ENCODE measurements around the gene DENND5A. TPM values are rescaled to one million over a fixed set of nuclear protein-coding genes. Genes with fewer than 3 reads are reported as not detected.

The DENND5A gene
- total and polyA plus RNA-seq, 9 of the 15 experiments (the other 6 are each of a cell fraction or from before 2014, with no cell fraction given), result 11.7 to 130 (median 46.3) TPM

DNA sequence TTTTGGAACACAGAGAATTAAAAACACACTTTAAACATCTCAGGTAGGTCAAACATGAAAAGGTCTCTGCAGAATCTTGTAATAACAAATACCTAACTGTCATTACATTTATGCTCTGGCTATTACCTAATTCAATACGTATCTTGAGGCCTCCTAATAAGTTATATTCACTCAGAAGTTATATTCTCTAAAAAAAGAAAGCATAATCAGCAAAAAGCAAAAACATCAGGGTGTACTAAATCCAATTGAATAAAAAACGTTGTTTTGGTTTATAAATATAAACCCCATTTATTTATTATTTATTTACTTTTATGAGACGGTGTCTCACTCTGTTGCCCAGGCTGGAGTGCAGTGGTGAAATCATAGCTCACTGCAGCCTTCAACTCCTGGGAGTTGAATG lies 39.0 kb upstream of the DENND5A start (continued):
- 0 out of 2 replicates have a peak, but pooled peaks have one; percentile 8 for TF ChIP-seq MAFF (IDR thresholded peaks at IDR 0.05; ENCODE audit: low read length)
- TF ChIP-seq CSDE1 (IDR thresholded peaks at IDR 0.05), result no peak

DNA sequence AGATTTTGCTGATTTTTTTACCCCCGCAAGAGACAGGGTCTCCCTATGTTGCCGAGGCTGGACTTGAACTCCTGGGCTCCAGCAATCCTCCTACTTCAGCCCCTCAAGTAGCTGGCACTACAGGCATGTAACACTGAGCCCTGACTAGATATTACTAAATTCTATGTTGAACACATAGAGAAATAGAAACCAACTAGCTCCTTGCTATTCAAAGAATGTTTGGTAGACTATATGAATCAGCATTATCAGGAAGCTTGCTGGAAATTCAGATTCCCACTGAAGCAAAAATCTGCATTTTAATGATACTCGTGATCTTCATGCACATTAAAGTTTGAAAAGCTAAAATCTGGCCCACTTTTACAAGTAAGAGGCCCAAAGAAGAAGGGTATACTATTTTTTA lies 37.3 kb upstream of the DENND5A start:
- Histone ChIP-seq H2AFZ (ENCODE audit: low read depth, low read length) (no peak overlapping the region), H3K9me3 (replicated peaks; ENCODE audit: control insufficient read depth, insufficient read depth, low read depth, low read length) (no peaks in the 10 kb centered on the region), H3K4me2 (ENCODE audit: insufficient read depth, low read length) (no peak overlapping the region), H3K4me3 (no peak overlapping the region), H3K36me3 (ENCODE audit: control insufficient read depth, insufficient read depth, low read length) (peaks cover 19% of the 10 kb centered on the region; the same call in 1 of the 3 replicates), H3K4me1 (replicated peaks in 1 of 2; ENCODE audit: control insufficient read depth in 2 of 2, insufficient read depth in 2 of 2, low read length in 2 of 2) (peaks cover 0 to 5% of the 10 kb centered on the region in 2 experiments; a peak in 1 of 5 replicates), H3K79me2 (ENCODE audit: control insufficient read depth, insufficient read depth, low read length) (peaks cover 76% of the 10 kb centered on the region), H4K20me1 (replicated peaks; ENCODE audit: control insufficient read depth, insufficient read depth, low read length) (0 out of 2 replicates have a peak, but pooled peaks cover 6% of the 10 kb centered on the region), H3K9ac (ENCODE audit: insufficient read depth in 1 of 2, low read depth in 2 of 2, low read length in 2 of 2) (no peak overlapping the region), H3K27me3 (ENCODE audit: control insufficient read depth in 2 of 2, insufficient read depth in 2 of 2, low read length in 2 of 2) (no peaks in the 10 kb centered on the region), H3K9me1 (ENCODE audit: control insufficient read depth, insufficient read depth, low read length) (no peaks in the 10 kb centered on the region), H3K27ac (ENCODE audit: extremely low read depth, low read depth, low read length) (no peak overlapping the region; the same call in 2 of the 3 replicates)
- in situ Hi-C loops (cut with MboI), result no loop called here
- ChIA-PET POLR2A (interaction anchor here (0.9 to 2.0 kb wide), 9 partner anchors 9 to 139 kb away, joined by 3 to 26 read pairs (median 4); partner anchors contain the start of gene DENND5A), CTCF (ENCODE audit: low intra/inter-chr PET ratio) (no interaction called here)
- WGBS (ENCODE audit: insufficient coverage, low coverage, missing lambda C conversion rate), result 76% methylated on average over 3 of the region's 3 CpGs
- ATAC-seq, result no peak
- FAIRE-seq, result no peak
- no TSS peak for BruUV-seq (replicated peaks)
- DNase-seq (ENCODE audit: extremely low read depth in 1 of 4, low spot score in 3 of 4), result no peak
- intact Hi-C loops (cut with micrococcal nuclease), result no loop called here
- TF ChIP-seq ZNF830 (CRISPR knock-in tag; IDR thresholded peaks at IDR 0.05) (no peak), ZNF780A (CRISPR knock-in tag; IDR thresholded peaks at IDR 0.05) (no peak), THRAP3 (IDR thresholded peaks at IDR 0.05; ENCODE audit: borderline replicate concordance) (no peak), MAFG (tag; conservative IDR thresholded peaks at IDR 0.05) (peak; percentile 35), C11orf30 (IDR thresholded peaks at IDR 0.05; ENCODE audit: low read depth) (peak; percentile 43), ZFX (CRISPR knock-in tag; IDR thresholded peaks at IDR 0.05) (no peak), CBFA2T3 (IDR thresholded peaks at IDR 0.05) (no peak), NFE2 (IDR thresholded peaks at IDR 0.05; ENCODE audit: low read depth) (peak; percentile 50)
- TF ChIP-seq, protein P1, sequence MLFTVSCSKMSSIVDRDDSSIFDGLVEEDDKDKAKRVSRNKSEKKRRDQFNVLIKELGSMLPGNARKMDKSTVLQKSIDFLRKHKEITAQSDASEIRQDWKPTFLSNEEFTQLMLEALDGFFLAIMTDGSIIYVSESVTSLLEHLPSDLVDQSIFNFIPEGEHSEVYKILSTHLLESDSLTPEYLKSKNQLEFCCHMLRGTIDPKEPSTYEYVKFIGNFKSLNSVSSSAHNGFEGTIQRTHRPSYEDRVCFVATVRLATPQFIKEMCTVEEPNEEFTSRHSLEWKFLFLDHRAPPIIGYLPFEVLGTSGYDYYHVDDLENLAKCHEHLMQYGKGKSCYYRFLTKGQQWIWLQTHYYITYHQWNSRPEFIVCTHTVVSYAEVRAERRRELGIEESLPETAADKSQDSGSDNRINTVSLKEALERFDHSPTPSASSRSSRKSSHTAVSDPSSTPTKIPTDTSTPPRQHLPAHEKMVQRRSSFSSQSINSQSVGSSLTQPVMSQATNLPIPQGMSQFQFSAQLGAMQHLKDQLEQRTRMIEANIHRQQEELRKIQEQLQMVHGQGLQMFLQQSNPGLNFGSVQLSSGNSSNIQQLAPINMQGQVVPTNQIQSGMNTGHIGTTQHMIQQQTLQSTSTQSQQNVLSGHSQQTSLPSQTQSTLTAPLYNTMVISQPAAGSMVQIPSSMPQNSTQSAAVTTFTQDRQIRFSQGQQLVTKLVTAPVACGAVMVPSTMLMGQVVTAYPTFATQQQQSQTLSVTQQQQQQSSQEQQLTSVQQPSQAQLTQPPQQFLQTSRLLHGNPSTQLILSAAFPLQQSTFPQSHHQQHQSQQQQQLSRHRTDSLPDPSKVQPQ (CRISPR knock-in tag; IDR thresholded peaks at IDR 0.05; ENCODE audit: borderline replicate concordance), result no peak
- TF ChIP-seq, protein P2, sequence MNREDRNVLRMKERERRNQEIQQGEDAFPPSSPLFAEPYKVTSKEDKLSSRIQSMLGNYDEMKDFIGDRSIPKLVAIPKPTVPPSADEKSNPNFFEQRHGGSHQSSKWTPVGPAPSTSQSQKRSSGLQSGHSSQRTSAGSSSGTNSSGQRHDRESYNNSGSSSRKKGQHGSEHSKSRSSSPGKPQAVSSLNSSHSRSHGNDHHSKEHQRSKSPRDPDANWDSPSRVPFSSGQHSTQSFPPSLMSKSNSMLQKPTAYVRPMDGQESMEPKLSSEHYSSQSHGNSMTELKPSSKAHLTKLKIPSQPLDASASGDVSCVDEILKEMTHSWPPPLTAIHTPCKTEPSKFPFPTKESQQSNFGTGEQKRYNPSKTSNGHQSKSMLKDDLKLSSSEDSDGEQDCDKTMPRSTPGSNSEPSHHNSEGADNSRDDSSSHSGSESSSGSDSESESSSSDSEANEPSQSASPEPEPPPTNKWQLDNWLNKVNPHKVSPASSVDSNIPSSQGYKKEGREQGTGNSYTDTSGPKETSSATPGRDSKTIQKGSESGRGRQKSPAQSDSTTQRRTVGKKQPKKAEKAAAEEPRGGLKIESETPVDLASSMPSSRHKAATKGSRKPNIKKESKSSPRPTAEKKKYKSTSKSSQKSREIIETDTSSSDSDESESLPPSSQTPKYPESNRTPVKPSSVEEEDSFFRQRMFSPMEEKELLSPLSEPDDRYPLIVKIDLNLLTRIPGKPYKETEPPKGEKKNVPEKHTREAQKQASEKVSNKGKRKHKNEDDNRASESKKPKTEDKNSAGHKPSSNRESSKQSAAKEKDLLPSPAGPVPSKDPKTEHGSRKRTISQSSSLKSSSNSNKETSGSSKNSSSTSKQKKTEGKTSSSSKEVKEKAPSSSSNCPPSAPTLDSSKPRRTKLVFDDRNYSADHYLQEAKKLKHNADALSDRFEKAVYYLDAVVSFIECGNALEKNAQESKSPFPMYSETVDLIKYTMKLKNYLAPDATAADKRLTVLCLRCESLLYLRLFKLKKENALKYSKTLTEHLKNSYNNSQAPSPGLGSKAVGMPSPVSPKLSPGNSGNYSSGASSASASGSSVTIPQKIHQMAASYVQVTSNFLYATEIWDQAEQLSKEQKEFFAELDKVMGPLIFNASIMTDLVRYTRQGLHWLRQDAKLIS (CRISPR knock-in tag; IDR thresholded peaks at IDR 0.05), result no peak
- TF ChIP-seq, protein P3, sequence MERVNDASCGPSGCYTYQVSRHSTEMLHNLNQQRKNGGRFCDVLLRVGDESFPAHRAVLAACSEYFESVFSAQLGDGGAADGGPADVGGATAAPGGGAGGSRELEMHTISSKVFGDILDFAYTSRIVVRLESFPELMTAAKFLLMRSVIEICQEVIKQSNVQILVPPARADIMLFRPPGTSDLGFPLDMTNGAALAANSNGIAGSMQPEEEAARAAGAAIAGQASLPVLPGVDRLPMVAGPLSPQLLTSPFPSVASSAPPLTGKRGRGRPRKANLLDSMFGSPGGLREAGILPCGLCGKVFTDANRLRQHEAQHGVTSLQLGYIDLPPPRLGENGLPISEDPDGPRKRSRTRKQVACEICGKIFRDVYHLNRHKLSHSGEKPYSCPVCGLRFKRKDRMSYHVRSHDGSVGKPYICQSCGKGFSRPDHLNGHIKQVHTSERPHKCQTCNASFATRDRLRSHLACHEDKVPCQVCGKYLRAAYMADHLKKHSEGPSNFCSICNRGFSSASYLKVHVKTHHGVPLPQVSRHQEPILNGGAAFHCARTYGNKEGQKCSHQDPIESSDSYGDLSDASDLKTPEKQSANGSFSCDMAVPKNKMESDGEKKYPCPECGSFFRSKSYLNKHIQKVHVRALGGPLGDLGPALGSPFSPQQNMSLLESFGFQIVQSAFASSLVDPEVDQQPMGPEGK (CRISPR knock-in tag; IDR thresholded peaks at IDR 0.05; ENCODE audit: borderline replicate concordance), result no peak
